ENCODE measurements around the gene SLC29A4.

GRCh38 chr7:5334671-5335070 lies 51.9 kb downstream of the SLC29A4 start:
- TF ChIP-seq ZNF274 (IDR thresholded peaks at IDR 0.05; ENCODE audit: low read depth, low read length) (no peak), CTCF (IDR thresholded peaks at IDR 0.05 in 2 of 3, conservative IDR thresholded peaks at IDR 0.05 in 1 of 3; ENCODE audit: borderline replicate concordance in 1 of 3, insufficient read depth in 1 of 3, low read depth in 2 of 3, low read length in 2 of 3) (no peak), EZH2 (IDR thresholded peaks at IDR 0.05) (no peak)
